G401.6 (cell line): ENCODE measurements around the gene ARHGAP25.

Experiments
- FAIRE-seq: peaks from 2 replicates; lab custom pipeline; 2012; peaks lifted over from hg19 to GRCh38; lab: Jason Lieb, UNC

ARHGAP25 gene

GRCh38 chr2:68743531-68743930 is 8.9 kb downstream of the ARHGAP25 start:
- FAIRE-seq: no peak

GRCh38 chr2:68744366-68744912 is 9.8 kb downstream of the ARHGAP25 start:
- no peak for FAIRE-seq

GRCh38 chr2:68745006-68745405 is 10.4 kb downstream of the ARHGAP25 start:
- no peak for FAIRE-seq

GRCh38 chr2:68746408-68746807 is 11.8 kb downstream of the ARHGAP25 start:
- no peak for FAIRE-seq

GRCh38 chr2:68747413-68747812 is 12.8 kb downstream of the ARHGAP25 start:
- no peak for FAIRE-seq

GRCh38 chr2:68747900-68748299 is 13.3 kb downstream of the ARHGAP25 start:
- no peak for FAIRE-seq

- no peak for FAIRE-seq
Observed at GRCh38 chr2:68748568-68748967, 14.0 kb downstream of the ARHGAP25 start.

- no peak for FAIRE-seq
Observed at GRCh38 chr2:68749345-68749744, 14.7 kb downstream of the ARHGAP25 start.

- no peak for FAIRE-seq
Observed at GRCh38 chr2:68750592-68751396, 16.2 kb downstream of the ARHGAP25 start.

GRCh38 chr2:68751397-68752339 is 17.1 kb downstream of the ARHGAP25 start:
- FAIRE-seq: no peak

- no peak for FAIRE-seq
Observed at GRCh38 chr2:68753318-68753717, 18.7 kb downstream of the ARHGAP25 start.

- no peak for FAIRE-seq
Observed at GRCh38 chr2:68755071-68755470, 20.5 kb downstream of the ARHGAP25 start.

- FAIRE-seq: no peak
Observed at GRCh38 chr2:68756178-68756577, 21.6 kb downstream of the ARHGAP25 start.

GRCh38 chr2:68757081-68757480 is 22.5 kb downstream of the ARHGAP25 start:
- FAIRE-seq: no peak

GRCh38 chr2:68762100-68762499 is 27.5 kb downstream of the ARHGAP25 start:
- no peak for FAIRE-seq

GRCh38 chr2:68762665-68763064 is 28.1 kb downstream of the ARHGAP25 start:
- no peak for FAIRE-seq

- FAIRE-seq: no peak
Observed at GRCh38 chr2:68764041-68764805, 29.6 kb downstream of the ARHGAP25 start.

GRCh38 chr2:68764806-68765311 is 30.2 kb downstream of the ARHGAP25 start:
- no peak for FAIRE-seq

GRCh38 chr2:68765739-68766375 is 31.2 kb downstream of the ARHGAP25 start:
- no peak for FAIRE-seq

- no peak for FAIRE-seq
Observed at GRCh38 chr2:68766376-68766845, 31.8 kb downstream of the ARHGAP25 start.
